ENCODE measurements around the gene HMGN1.

- TF ChIP-seq, protein P1, sequence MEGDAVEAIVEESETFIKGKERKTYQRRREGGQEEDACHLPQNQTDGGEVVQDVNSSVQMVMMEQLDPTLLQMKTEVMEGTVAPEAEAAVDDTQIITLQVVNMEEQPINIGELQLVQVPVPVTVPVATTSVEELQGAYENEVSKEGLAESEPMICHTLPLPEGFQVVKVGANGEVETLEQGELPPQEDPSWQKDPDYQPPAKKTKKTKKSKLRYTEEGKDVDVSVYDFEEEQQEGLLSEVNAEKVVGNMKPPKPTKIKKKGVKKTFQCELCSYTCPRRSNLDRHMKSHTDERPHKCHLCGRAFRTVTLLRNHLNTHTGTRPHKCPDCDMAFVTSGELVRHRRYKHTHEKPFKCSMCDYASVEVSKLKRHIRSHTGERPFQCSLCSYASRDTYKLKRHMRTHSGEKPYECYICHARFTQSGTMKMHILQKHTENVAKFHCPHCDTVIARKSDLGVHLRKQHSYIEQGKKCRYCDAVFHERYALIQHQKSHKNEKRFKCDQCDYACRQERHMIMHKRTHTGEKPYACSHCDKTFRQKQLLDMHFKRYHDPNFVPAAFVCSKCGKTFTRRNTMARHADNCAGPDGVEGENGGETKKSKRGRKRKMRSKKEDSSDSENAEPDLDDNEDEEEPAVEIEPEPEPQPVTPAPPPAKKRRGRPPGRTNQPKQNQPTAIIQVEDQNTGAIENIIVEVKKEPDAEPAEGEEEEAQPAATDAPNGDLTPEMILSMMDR (IDR thresholded peaks at IDR 0.05; ENCODE audit: low read length), result no peak
- TF ChIP-seq EZH2 (IDR thresholded peaks at IDR 0.05; ENCODE audit: borderline replicate concordance, low read length), result no peak
Observed at GRCh38 chr21:39362733-39363132, 13.8 kb upstream of the HMGN1 start.
